ENCODE results near the gene ARSK.

DNA sequence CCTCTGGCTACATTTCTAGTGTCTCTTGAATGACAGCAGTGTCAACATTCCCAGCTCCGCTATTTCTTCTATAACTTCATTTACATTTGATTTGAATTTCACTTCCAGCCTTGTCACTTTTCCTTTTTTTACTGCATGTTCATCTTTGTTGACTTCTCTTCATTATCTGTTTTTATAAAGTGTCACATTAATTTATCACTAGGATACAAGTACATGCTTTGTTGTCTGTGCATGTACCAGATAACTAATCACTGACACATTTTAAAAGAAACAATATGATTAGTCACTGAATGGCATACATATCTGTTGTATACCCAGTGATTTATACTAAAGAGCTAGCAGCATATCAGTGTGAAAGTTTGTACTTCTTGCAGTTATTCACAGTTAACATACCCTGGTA, 29.1 kb downstream of the ARSK start:
- TF ChIP-seq, protein P1, sequence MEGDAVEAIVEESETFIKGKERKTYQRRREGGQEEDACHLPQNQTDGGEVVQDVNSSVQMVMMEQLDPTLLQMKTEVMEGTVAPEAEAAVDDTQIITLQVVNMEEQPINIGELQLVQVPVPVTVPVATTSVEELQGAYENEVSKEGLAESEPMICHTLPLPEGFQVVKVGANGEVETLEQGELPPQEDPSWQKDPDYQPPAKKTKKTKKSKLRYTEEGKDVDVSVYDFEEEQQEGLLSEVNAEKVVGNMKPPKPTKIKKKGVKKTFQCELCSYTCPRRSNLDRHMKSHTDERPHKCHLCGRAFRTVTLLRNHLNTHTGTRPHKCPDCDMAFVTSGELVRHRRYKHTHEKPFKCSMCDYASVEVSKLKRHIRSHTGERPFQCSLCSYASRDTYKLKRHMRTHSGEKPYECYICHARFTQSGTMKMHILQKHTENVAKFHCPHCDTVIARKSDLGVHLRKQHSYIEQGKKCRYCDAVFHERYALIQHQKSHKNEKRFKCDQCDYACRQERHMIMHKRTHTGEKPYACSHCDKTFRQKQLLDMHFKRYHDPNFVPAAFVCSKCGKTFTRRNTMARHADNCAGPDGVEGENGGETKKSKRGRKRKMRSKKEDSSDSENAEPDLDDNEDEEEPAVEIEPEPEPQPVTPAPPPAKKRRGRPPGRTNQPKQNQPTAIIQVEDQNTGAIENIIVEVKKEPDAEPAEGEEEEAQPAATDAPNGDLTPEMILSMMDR (IDR thresholded peaks at IDR 0.05): no peak
- no peak for TF ChIP-seq EP300 (IDR thresholded peaks at IDR 0.05)
